ENCODE results near the gene IKZF2. TPM values are rescaled to one million over a fixed set of nuclear protein-coding genes. Genes with fewer than 3 reads are reported as not detected.

IKZF2 gene
- total and polyA plus RNA-seq, 7 donors, result 0.29 to 11.6 (median 3.2) TPM

- Histone ChIP-seq H3K36me3 (ENCODE audit: insufficient read depth in 1 of 2, low read depth in 1 of 2) (no peaks in the 10 kb centered on the region), H3K27ac (peak overlapping the region; percentile 63), H3K27me3 (ENCODE audit: insufficient read depth in 3 of 3, low read length in 2 of 3) (no peaks in the 10 kb centered on the region), H3K4me3 (no peak overlapping the region), H3K9me3 (no peaks in the 10 kb centered on the region), H3K4me1 (peaks cover 30% of the 10 kb centered on the region)
- no peak for TF ChIP-seq CTCF (IDR thresholded peaks at IDR 0.05)
- intact Hi-C loops (cut with DNase I), result no loop called here
- peak in 3 of 4 donors; percentile 44 to 60 (median 55) for ATAC-seq
- no peak for DNase-seq
- WGBS, 3 donors, result 42 to 74% (median 63%) methylated on average over 3 of the region's 3 CpGs
These were observed 193.3 kb downstream of the IKZF2 start for GRCh38 chr2:212958133-212958532.

- Histone ChIP-seq H3K4me3 (no peak overlapping the region), H3K36me3 (ENCODE audit: insufficient read depth in 1 of 2, low read depth in 1 of 2) (no peaks in the 10 kb centered on the region), H3K4me1 (peaks cover 30% of the 10 kb centered on the region), H3K27me3 (ENCODE audit: insufficient read depth in 3 of 3, low read length in 2 of 3) (no peaks in the 10 kb centered on the region), H3K27ac (peak overlapping the region; percentile 63), H3K9me3 (no peaks in the 10 kb centered on the region)
- intact Hi-C loops (cut with DNase I), result no loop called here
- ATAC-seq (peak in 3 of 4 donors; percentile 21 to 42 (median 30)), DNase-seq (no peak)
- TF ChIP-seq CTCF (IDR thresholded peaks at IDR 0.05), result no peak
These were observed 193.8 kb downstream of the IKZF2 start for GRCh38 chr2:212957624-212958023.

GRCh38 chr2:212956665-212957607 is 194.5 kb downstream of the IKZF2 start:
- Histone ChIP-seq H3K27ac (peak overlapping the region; percentile 63), H3K4me3 (peak overlapping the region; percentile 28), H3K4me1 (peaks cover 30% of the 10 kb centered on the region), H3K9me3 (no peaks in the 10 kb centered on the region), H3K36me3 (ENCODE audit: insufficient read depth in 1 of 2, low read depth in 1 of 2) (no peaks in the 10 kb centered on the region), H3K27me3 (ENCODE audit: insufficient read depth in 3 of 3, low read length in 2 of 3) (no peaks in the 10 kb centered on the region)
- WGBS, 3 donors, result 41 to 50% (median 45%) methylated on average over 6 of the region's 6 CpGs
- no peak for DNase-seq
- no peak for ATAC-seq
- TF ChIP-seq CTCF (IDR thresholded peaks at IDR 0.05), result no peak
- intact Hi-C loops (cut with DNase I), result no loop called here

- WGBS, 3 donors, result 67 to 85% (median 82%) methylated on average over 3 of the region's 3 CpGs
- TF ChIP-seq CTCF (IDR thresholded peaks at IDR 0.05), result no peak
- no peak for ATAC-seq
These were observed 198.1 kb downstream of the IKZF2 start for GRCh38 chr2:212953170-212953920.

More at GRCh38 chr2:212953170-212953920, 198.1 kb downstream of the IKZF2 start:
- no peaks in the 10 kb centered on the region for H3K27me3 ChIP-seq (ENCODE audit: insufficient read depth in 3 of 3, low read length in 2 of 3)
- DNase-seq, result no peak
- intact Hi-C loops (cut with DNase I), result no loop called here
- H3K36me3 ChIP-seq (ENCODE audit: insufficient read depth in 1 of 2, low read depth in 1 of 2), result no peaks in the 10 kb centered on the region
- H3K4me3 ChIP-seq, result no peak overlapping the region
- H3K4me1 ChIP-seq, result peaks cover 26% of the 10 kb centered on the region
- no peak overlapping the region for H3K27ac ChIP-seq
- no peaks in the 10 kb centered on the region for H3K9me3 ChIP-seq

All from psoas muscle (tissue), 8 donors.